Spleen (tissue), 13 donors: ENCODE results near the gene ZNF385C. TPM values are rescaled to one million over a fixed set of nuclear protein-coding genes. Genes with fewer than 3 reads are reported as not detected.
A peak's percentile ranks its signal among the peaks of the same experiment; 100 is the strongest.
"Not testable (repeated sequence)": the region's sequence is repeated elsewhere in the genome, so short reads cannot be mapped to it uniquely, and the experiment has no call there.

Experiments
- DNase-seq: peaks from one replicate; pipeline ENCODE4 v3.0.0-alpha.2; 2020
- H3K27ac ChIP-seq, 8 donors: fragments of 200-600 bp; sonication (generic) in 7 of 8; 1 replicate in 4 of 8; 2 replicates in 4 of 8; pipeline versions ENCODE4 v1.5.0 to v1.8.0; 2016 to 2021; ENCODE audit warnings: inconsistent platforms in 4 of 8, mild to moderate bottlenecking in 4 of 8, moderate library complexity in 1 of 8
- H3K27me3 ChIP-seq, 7 donors: fragments of 200-600 bp; sonication (generic) in 6 of 7; replicated peaks in 1 of 7; 1 replicate in 4 of 7; 2 replicates in 3 of 7; pipeline versions ENCODE4 v1.5.0 to v1.8.0; 2016 to 2021; ENCODE audit warnings: inconsistent platforms in 3 of 7, mild to moderate bottlenecking in 1 of 7
- H3K36me3 ChIP-seq, 6 donors: fragments of 200-600 bp; sonication (generic) in 5 of 6; 1 replicate in 4 of 6; 2 replicates in 2 of 6; pipeline versions ENCODE4 v1.5.0 to v1.8.0; 2016 to 2021; ENCODE audit warnings: inconsistent platforms in 2 of 6
- H3K4me1 ChIP-seq, 6 donors: fragments of 200-600 bp; sonication (generic) in 5 of 6; 1 replicate in 3 of 6; 2 replicates in 3 of 6; pipeline versions ENCODE4 v1.5.0 to v1.8.0; 2016 to 2021; ENCODE audit warnings: inconsistent platforms in 3 of 6
- H3K4me3 ChIP-seq, 8 donors: fragments of 200-600 bp; sonication (generic) in 7 of 8; 1 replicate in 4 of 8; 2 replicates in 4 of 8; pipeline versions ENCODE4 v1.5.0 to v1.8.0; 2016 to 2021; ENCODE audit warnings: inconsistent platforms in 4 of 8, mild to moderate bottlenecking in 4 of 8, moderate library complexity in 2 of 8
- H3K9me3 ChIP-seq, 8 donors: fragments of 200-600 bp; sonication (generic) in 7 of 8; 1 replicate in 4 of 8; 2 replicates in 4 of 8; pipeline versions ENCODE4 v1.5.0 to v1.8.0; 2016 to 2021; ENCODE audit warnings: inconsistent platforms in 4 of 8
- POLR2A ChIP-seq, 3 donors: fragments of 450-650 bp; IDR thresholded peaks; one replicate each; pipeline ENCODE4 v1.5.1; 2017; ENCODE audit warnings: antibody characterized with exemption in 3 of 3, mild to moderate bottlenecking in 1 of 3
- POLR2AphosphoS5 ChIP-seq, 3 donors: sonication (generic); formaldehyde crosslinking; IDR thresholded peaks; one replicate each; pipeline ENCODE4 v1.5.1; 2017; ENCODE audit warnings: antibody characterized with exemption in 3 of 3
- WGBS, 5 donors: extraction: QIAGEN DNeasy Blood & Tissue Kit in 3 of 5; methylation state at CpG; one replicate each; pipeline versions ENCODE4 v1.1.5 to v1.1.7; 2013 to 2018; 5-methylcytosine and 5-hydroxymethylcytosine counted together
- intact Hi-C: fragments of 100-400 bp; cut with DNase I; formaldehyde crosslinking; loops from one replicate; pipeline ENCODE4 v1.15.0; 2023; ENCODE audit warnings: low total_unique reads
- long read RNA-seq, 2 donors: transcript quantifications; one replicate each; lab custom pipeline, GENCODE V29; 2026
- polyA plus RNA-seq, 3 donors: library from polyadenylated mRNA; stranded (reverse); fragments of 200-250 nt; gene quantifications; one replicate each; pipeline ENCODE4 v1.2.1, GENCODE V29; 2013
- total RNA-seq, 7 donors: library from RNA; depleted of rRNA in 3 of 7; stranded (reverse); fragments of >200 nt in 3 of 7; fragmentation: NEBNext Ultra II Directional in 4 of 7; extraction: Animal tissue kit (Norgen Biotek cat#: 25700) in 4 of 7; gene quantifications; one replicate each; pipeline versions ENCODE4 v1.1.0 to v1.2.1, GENCODE V29; 2016 to 2021
- TF ChIP-seq, protein P1 (sequence below), 11 experiments: fragments of 200-600 bp in 7 of 11; fragments of 450-650 bp in 4 of 11; sonication (generic) in 4 of 11; IDR thresholded peaks in 8 of 11; conservative IDR thresholded peaks in 3 of 11; 1 replicate in 7 of 11; 2 replicates in 4 of 11; pipeline versions ENCODE4 v1.4.0 to v1.8.0; 2016 to 2021; ENCODE audit warnings: antibody characterized with exemption in 11 of 11, inconsistent platforms in 4 of 11, mild to moderate bottlenecking in 1 of 11
- donor health status: healthy with polysubstance abuse.
- donor health status: DM: no; HTN: no; CAD: no; lungs with moderate emphysema.
- donor health status: DM: no; HTN: no; CAD: no.
- donor health status: Bipolar disorder and iron deficiency.
- donor health status: healthy.
- donor health status: DM: no; HTN: no; CAD: no.
- donor health status: DM: yes; HTN: yes; CAD: no.

Gene ZNF385C
- total RNA-seq (under 1 TPM in 5 of 7 donors, not detected in 2; 0.17 to 0.60 (median 0.44) TPM), polyA plus RNA-seq (under 1 TPM; 0.26 to 0.46 (median 0.38) TPM)
- long read RNA-seq, donor 1 = 0 reads
- long read RNA-seq, donor 2 = 0 reads

GRCh38 chr17:42097691-42098631 lies at the start of gene ZNF385C:
Gene ZNF385C (minus strand): TSS chr17:42098473. CDS start chr17:42063056, 35,417 bp downstream.
- Histone ChIP-seq H3K4me3 (peak within 1 kb of the TSS in 5 of 8 donors; percentile 1 to 60 (median 17)), H3K9me3 (no peaks in the 10 kb centered on the region), H3K27me3 (peaks cover 2 to 47% (median 21%) of the 10 kb centered on the region in 7 donors), H3K27ac (no peak within 1 kb of the TSS), H3K36me3 (peaks cover 0 to 7% (median under 1%) of the 10 kb centered on the region in 6 donors), H3K4me1 (peaks cover 8 to 23% (median 19%) of the 10 kb centered on the region in 6 donors)
- TF ChIP-seq POLR2AphosphoS5 (IDR thresholded peaks at IDR 0.05) = no peak
- no peak for TF ChIP-seq POLR2A (IDR thresholded peaks at IDR 0.05)
- TF ChIP-seq, protein P1, sequence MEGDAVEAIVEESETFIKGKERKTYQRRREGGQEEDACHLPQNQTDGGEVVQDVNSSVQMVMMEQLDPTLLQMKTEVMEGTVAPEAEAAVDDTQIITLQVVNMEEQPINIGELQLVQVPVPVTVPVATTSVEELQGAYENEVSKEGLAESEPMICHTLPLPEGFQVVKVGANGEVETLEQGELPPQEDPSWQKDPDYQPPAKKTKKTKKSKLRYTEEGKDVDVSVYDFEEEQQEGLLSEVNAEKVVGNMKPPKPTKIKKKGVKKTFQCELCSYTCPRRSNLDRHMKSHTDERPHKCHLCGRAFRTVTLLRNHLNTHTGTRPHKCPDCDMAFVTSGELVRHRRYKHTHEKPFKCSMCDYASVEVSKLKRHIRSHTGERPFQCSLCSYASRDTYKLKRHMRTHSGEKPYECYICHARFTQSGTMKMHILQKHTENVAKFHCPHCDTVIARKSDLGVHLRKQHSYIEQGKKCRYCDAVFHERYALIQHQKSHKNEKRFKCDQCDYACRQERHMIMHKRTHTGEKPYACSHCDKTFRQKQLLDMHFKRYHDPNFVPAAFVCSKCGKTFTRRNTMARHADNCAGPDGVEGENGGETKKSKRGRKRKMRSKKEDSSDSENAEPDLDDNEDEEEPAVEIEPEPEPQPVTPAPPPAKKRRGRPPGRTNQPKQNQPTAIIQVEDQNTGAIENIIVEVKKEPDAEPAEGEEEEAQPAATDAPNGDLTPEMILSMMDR (IDR thresholded peaks at IDR 0.05 in 8 of 11, conservative IDR thresholded peaks at IDR 0.05 in 3 of 11) = no peak
- intact Hi-C loops = no loop called here
- WGBS, 5 donors = 11 to 23% (median 13%) methylated on average over 19 to 52 of the region's 52 CpGs
- DNase-seq = peak; percentile 78

GRCh38 chr17:42146911-42147607 lies 48.8 kb upstream of the ZNF385C start:
- TF ChIP-seq, protein P1 (IDR thresholded peaks at IDR 0.05 in 8 of 11, conservative IDR thresholded peaks at IDR 0.05 in 3 of 11) = no peak
- no peak for DNase-seq
- Histone ChIP-seq H3K4me1 (peaks cover 9 to 97% (median 43%) of the 10 kb centered on the region in 6 donors), H3K36me3 (peaks cover 0 to 99% (median 38%) of the 10 kb centered on the region in 6 donors), H3K4me3 (no peak overlapping the region), H3K27me3 (no peaks in the 10 kb centered on the region), H3K27ac (peak overlapping the region in 1 of 8 donors; percentile 39), H3K9me3 (no peaks in the 10 kb centered on the region)
- intact Hi-C loops = no loop called here
- 85 to 93% (median 91%) methylated on average over 13 of the region's 13 CpGs for WGBS, 5 donors

DNA sequence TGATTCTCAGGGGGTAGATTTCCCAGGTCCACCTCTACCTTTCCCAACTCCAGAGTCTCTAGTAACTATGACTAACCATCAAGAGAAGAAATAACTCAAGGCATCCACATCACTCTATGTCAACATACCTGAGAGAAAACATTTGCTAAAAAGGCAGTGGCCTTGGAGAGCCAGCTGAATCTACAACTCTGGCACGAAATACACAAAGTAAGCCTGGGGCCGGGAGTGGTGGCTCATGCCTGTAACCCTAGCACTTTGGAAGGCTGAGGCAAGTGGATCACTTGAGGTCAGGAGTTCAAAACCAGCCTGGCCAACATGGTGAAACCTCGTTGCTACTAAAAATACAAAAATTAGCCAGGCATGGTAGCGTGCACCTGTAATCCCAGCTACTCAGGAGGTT lies 44.9 kb upstream of the ZNF385C start:
- H3K4me3 ChIP-seq, DNase-seq, intact Hi-C loops, H3K27me3 ChIP-seq, H3K9me3 ChIP-seq: not testable (repeated sequence)
- 85 to 94% (median 91%) methylated on average over 4 of the region's 4 CpGs for WGBS, 5 donors
- Histone ChIP-seq H3K27ac (peak overlapping the region in 3 of 8 donors; percentile 6 to 21 (median 13)), H3K4me1 (peaks cover 7 to 97% (median 47%) of the 10 kb centered on the region in 6 donors), H3K36me3 (peaks cover 0 to 100% (median 44%) of the 10 kb centered on the region in 6 donors)

DNA sequence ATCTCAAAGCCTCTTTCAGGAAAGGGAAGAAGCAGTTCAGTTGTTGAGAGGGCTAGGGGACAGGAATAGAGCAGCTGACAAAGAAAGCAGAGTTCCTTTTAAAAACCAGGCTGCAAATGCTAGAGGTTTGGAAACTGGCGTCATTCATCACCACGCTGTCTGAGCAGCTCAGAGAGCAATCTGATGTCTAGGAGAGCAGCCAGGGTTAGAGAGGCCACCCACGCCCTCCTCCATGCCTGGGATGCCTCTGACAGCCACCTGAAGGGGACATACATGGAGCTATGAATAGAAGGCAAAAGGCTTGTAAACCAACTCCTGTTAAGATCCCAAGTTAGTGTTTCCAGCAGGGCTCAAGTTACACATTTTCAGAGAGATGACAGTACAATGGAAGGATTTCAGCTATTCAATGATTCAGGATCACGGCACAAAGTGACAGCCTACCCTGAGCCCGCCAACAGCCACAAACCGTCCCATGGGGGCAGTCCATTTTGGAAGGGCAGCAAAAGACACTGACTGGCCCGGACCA lies 44.2 kb upstream of the ZNF385C start:
- no peaks in the 10 kb centered on the region for H3K9me3 ChIP-seq
- H3K4me1 ChIP-seq = peaks cover 7 to 97% (median 53%) of the 10 kb centered on the region in 6 donors
- H3K36me3 ChIP-seq = peaks cover 0 to 99% (median 40%) of the 10 kb centered on the region in 6 donors
- WGBS, 5 donors = 80 to 92% (median 91%) methylated on average over 7 of the region's 7 CpGs
- peak overlapping the region in 3 of 8 donors; percentile 6 to 48 (median 6) for H3K27ac ChIP-seq
- H3K27me3 ChIP-seq = no peaks in the 10 kb centered on the region
- DNase-seq = no peak
- TF ChIP-seq POLR2A (IDR thresholded peaks at IDR 0.05) (no peak), POLR2AphosphoS5 (IDR thresholded peaks at IDR 0.05) (peak in 1 of 3 donors; percentile 8)
- intact Hi-C loops = no loop called here
- no peak overlapping the region for H3K4me3 ChIP-seq
